Panc1 (cell line): Measurements from ENCODE around the gene AJUBA. TPM values are rescaled to one million over a fixed set of nuclear protein-coding genes. Genes with fewer than 3 reads are reported as not detected.
A peak's percentile ranks its signal among the peaks of the same experiment; 100 is the strongest.
"Not testable (repeated sequence)": the region's sequence is repeated elsewhere in the genome, so short reads cannot be mapped to it uniquely, and the experiment has no call there.

Source experiments
- ATAC-seq: fragments of 200-7000 bp; cut with Tn5 transposase; 2 replicates; pipeline ENCODE4 v1.9.1; 2020; ENCODE audit warnings: mild to moderate bottlenecking, moderate library complexity
- BruUV-seq: library from RNA; stranded (reverse); fragments of 400-500 nt; replicated peaks from 2 replicates; lab custom pipeline; 2021; lab: Mats Ljungman, UMichigan
- CTCF ChIA-PET: fragments of 300-600 bp; sonication (Branson Sonifier 250); formaldehyde crosslinking; loops from one replicate; lab custom pipeline; 2022; ENCODE audit warnings: antibody characterized with exemption; lab: Charles Lee
- POLR2A ChIA-PET: fragments of 300-600 bp; sonication (Branson Sonifier 250); formaldehyde crosslinking; loops from one replicate; lab custom pipeline; 2022; ENCODE audit warnings: antibody characterized with exemption; lab: Charles Lee
- DNase-seq: peaks from one replicate; pipeline ENCODE4 v3.0.0-alpha.2; 2010; ENCODE audit warnings: low read depth, low spot score
- H3K27ac ChIP-seq: 2 replicates; pipeline ENCODE4 v1.5.1; 2011; ENCODE audit warnings: mild to moderate bottlenecking, low read length, inconsistent platforms
- H3K27me3 ChIP-seq: fragments of 200-500 bp; sonication (Bioruptor generic); 2 replicates; pipeline ENCODE4 v1.6.0; 2014; ENCODE audit warnings: low read length, inconsistent platforms; ENCODE audit not compliant: control insufficient read depth, insufficient read depth
- H3K36me3 ChIP-seq: fragments of 200-500 bp; sonication (Bioruptor generic); 2 replicates; pipeline ENCODE4 v1.5.1; 2014; ENCODE audit warnings: inconsistent platforms, mild to moderate bottlenecking, low read length, moderate library complexity; ENCODE audit not compliant: control insufficient read depth, insufficient read depth
- H3K4me1 ChIP-seq: 2 replicates; pipeline ENCODE4 v1.5.1; 2011; ENCODE audit warnings: inconsistent platforms, mild to moderate bottlenecking, low read length, moderate library complexity; ENCODE audit not compliant: control insufficient read depth, insufficient read depth
- H3K4me3 ChIP-seq, 2 experiments: 2 replicates each; pipeline ENCODE4 v1.5.1; 2011 to 2012; ENCODE audit warnings: low read depth in 2 of 2, low read length in 2 of 2, mild to moderate bottlenecking in 2 of 2, inconsistent platforms in 1 of 2, moderate library complexity in 1 of 2
- H3K9me3 ChIP-seq: fragments of 200-500 bp; sonication (Bioruptor generic); 2 replicates; pipeline ENCODE4 v1.5.1; 2014; ENCODE audit warnings: low read depth, mild to moderate bottlenecking, inconsistent platforms, low read length, moderate library complexity; ENCODE audit not compliant: control insufficient read depth, insufficient read depth
- CTCF ChIP-seq: fragments of 450-650 bp; IDR thresholded peaks from 2 replicates; pipeline ENCODE4 v1.5.1; 2017; ENCODE audit warnings: mild to moderate bottlenecking
- POLR2AphosphoS5 ChIP-seq: IDR thresholded peaks from 2 replicates; pipeline ENCODE4 v1.6.1; 2012; ENCODE audit warnings: mild to moderate bottlenecking, low read depth, low read length, moderate library complexity
- SIN3A ChIP-seq: IDR thresholded peaks from 2 replicates; pipeline ENCODE4 v1.6.1; 2012; ENCODE audit warnings: low read depth, mild to moderate bottlenecking, low read length, moderate library complexity, borderline replicate concordance; ENCODE audit not compliant: insufficient read depth
- TCF7L2 ChIP-seq: IDR thresholded peaks from 2 replicates; pipeline ENCODE4 v1.6.1; 2011; ENCODE audit warnings: mild to moderate bottlenecking, low read depth, low read length, inconsistent platforms
- in situ Hi-C: cut with HindIII; loops from 2 replicates; pipeline ENCODE4 v1.10.0; 2016; ENCODE audit warnings: low sequenced_read_pairs, low pct_unique_long_range_greater_than_20kb
- intact Hi-C: fragments of 100-400 bp; cut with micrococcal nuclease; formaldehyde crosslinking; loops from one replicate; pipeline ENCODE4 v1.10.0; 2022; ENCODE audit not compliant: unreplicated experiment
- total RNA-seq: library from RNA; stranded (reverse); gene quantifications from one replicate; pipeline ENCODE4 v1.2.1, GENCODE V29; 2021; ENCODE audit not compliant: unreplicated experiment
- TF ChIP-seq, protein P1 (sequence below), 2 experiments: IDR thresholded peaks; 2 replicates each; pipeline ENCODE4 v1.6.1; 2011 to 2012; ENCODE audit warnings: low read depth in 2 of 2, control low read depth in 1 of 2, low read length in 1 of 2, mild to moderate bottlenecking in 1 of 2, moderate library complexity in 1 of 2; ENCODE audit not compliant: insufficient read depth in 1 of 2

AJUBA gene
- total RNA-seq, 1 experiment from 2014 or later, result 50.2 TPM

DNA sequence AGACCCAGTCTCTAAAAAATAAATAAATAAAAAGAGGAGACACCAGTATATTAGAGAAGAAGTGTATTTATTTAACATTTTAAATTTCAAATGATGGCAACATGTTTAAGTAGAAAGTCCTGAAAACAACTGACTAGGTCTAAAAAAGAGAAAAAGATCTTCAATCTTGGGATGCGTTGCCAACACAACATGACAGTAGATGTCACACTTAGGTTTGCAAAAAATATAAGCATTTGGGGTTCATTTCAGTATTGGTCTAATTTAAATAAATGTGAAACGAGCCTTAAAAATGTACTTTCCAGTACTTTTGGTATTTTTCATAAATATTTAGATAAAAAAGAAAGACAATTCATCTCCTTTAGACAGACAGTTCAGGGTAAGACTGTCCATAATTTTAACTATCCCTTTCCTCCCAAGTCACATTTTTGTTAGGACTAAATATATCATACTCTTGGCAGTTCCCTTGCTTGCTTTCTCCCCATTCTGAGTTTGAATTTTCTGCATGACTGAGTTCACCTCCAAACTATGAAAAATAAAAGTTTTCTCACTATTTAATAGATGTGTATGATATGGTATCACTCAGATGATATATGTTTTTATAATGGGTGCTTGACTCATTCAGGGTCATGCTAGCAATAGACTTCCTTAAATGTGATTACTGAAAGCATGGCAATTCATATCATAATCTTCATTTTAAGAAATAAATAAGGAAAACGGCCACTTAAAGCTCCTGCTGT, 23.3 kb upstream of the AJUBA start:
- ChIA-PET POLR2A (no interaction called here), CTCF (interaction anchor here (1.0 to 1.1 kb wide), 3 partner anchors 12 to 63 kb away, joined by 3 to 4 read pairs (median 4); no protein-coding TSS in a partner anchor)
- H3K27me3 ChIP-seq, result no peaks in the 10 kb centered on the region
- in situ Hi-C loops (no loop called here), intact Hi-C loops (no loop called here)
- DNase-seq (no peak), ATAC-seq (no peak)
- TSS peak; percentile 10 for BruUV-seq
- TF ChIP-seq, protein P1, sequence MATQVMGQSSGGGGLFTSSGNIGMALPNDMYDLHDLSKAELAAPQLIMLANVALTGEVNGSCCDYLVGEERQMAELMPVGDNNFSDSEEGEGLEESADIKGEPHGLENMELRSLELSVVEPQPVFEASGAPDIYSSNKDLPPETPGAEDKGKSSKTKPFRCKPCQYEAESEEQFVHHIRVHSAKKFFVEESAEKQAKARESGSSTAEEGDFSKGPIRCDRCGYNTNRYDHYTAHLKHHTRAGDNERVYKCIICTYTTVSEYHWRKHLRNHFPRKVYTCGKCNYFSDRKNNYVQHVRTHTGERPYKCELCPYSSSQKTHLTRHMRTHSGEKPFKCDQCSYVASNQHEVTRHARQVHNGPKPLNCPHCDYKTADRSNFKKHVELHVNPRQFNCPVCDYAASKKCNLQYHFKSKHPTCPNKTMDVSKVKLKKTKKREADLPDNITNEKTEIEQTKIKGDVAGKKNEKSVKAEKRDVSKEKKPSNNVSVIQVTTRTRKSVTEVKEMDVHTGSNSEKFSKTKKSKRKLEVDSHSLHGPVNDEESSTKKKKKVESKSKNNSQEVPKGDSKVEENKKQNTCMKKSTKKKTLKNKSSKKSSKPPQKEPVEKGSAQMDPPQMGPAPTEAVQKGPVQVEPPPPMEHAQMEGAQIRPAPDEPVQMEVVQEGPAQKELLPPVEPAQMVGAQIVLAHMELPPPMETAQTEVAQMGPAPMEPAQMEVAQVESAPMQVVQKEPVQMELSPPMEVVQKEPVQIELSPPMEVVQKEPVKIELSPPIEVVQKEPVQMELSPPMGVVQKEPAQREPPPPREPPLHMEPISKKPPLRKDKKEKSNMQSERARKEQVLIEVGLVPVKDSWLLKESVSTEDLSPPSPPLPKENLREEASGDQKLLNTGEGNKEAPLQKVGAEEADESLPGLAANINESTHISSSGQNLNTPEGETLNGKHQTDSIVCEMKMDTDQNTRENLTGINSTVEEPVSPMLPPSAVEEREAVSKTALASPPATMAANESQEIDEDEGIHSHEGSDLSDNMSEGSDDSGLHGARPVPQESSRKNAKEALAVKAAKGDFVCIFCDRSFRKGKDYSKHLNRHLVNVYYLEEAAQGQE (IDR thresholded peaks at IDR 0.05; ENCODE audit: insufficient read depth in 1 of 2, low read depth in 2 of 2, low read length in 1 of 2), result no peak
- TF ChIP-seq SIN3A, result no peak
- no peak for TF ChIP-seq TCF7L2
- TF ChIP-seq CTCF, result no peak
- TF ChIP-seq POLR2AphosphoS5, result no peak
- H3K4me1 ChIP-seq, result peaks cover 22% of the 10 kb centered on the region
- H3K36me3 ChIP-seq, result no peaks in the 10 kb centered on the region; the same call in 1 of the 2 replicates
- peak overlapping the region; percentile 97 for H3K27ac ChIP-seq
- no peaks in the 10 kb centered on the region for H3K9me3 ChIP-seq
- peak overlapping the region; percentile 66 to 76; a peak in 3 of 4 replicates for H3K4me3 ChIP-seq

- H3K9me3 ChIP-seq, H3K4me3 ChIP-seq, DNase-seq, BruUV-seq, in situ Hi-C loops, H3K27me3 ChIP-seq, ATAC-seq, H3K36me3 ChIP-seq, intact Hi-C loops, CTCF ChIA-PET, H3K27ac ChIP-seq: not testable (repeated sequence)
- peaks cover 19% of the 10 kb centered on the region for H3K4me1 ChIP-seq
- POLR2A ChIA-PET, result interaction anchor here (0.7 kb wide), 1 partner anchor 38 kb away, joined by 7 read pairs; the partner anchor contains the start of gene PSMB11
Measured at GRCh38 chr14:23004274-23004673, 21.9 kb upstream of the AJUBA start.

- no TSS peak for BruUV-seq
- CTCF ChIA-PET, result no interaction called here
- ATAC-seq (no peak), DNase-seq (no peak)
- POLR2A ChIA-PET, result no interaction called here
- Histone ChIP-seq H3K4me1 (peaks cover 13% of the 10 kb centered on the region), H3K4me3 (no peak overlapping the region), H3K27me3 (no peaks in the 10 kb centered on the region), H3K9me3 (no peaks in the 10 kb centered on the region), H3K27ac (no peak overlapping the region), H3K36me3 (no peaks in the 10 kb centered on the region; the same call in 1 of the 2 replicates)
- in situ Hi-C loops (no loop called here), intact Hi-C loops (no loop called here)
- TF ChIP-seq CTCF, result no peak
- no peak for TF ChIP-seq TCF7L2
- TF ChIP-seq, protein P1 (IDR thresholded peaks at IDR 0.05; ENCODE audit: insufficient read depth in 1 of 2, low read depth in 2 of 2, low read length in 1 of 2), result no peak
- TF ChIP-seq SIN3A, result no peak
- TF ChIP-seq POLR2AphosphoS5, result no peak
Measured at GRCh38 chr14:23002592-23002991, 20.2 kb upstream of the AJUBA start.
